Naive thymus-derived CD4-positive, alpha-beta T cell (primary cell): Measurements from ENCODE around the gene RIPOR3. TPM values are rescaled to one million over a fixed set of nuclear protein-coding genes. Genes with fewer than 3 reads are reported as not detected.

Experiments
- ATAC-seq: fragments of 150-1000 bp; cut with Tn5 transposase; 2 replicates; pipeline ENCODE4 v1.10.0; 2021; ENCODE audit warnings: mild to moderate bottlenecking, moderate library complexity
- CTCF ChIA-PET: fragments of 350-600 bp; sonication (Branson Sonifier 250); formaldehyde crosslinking; loops from one replicate; lab custom pipeline; 2021; ENCODE audit warnings: antibody characterized with exemption; lab: Charles Lee
- POLR2A ChIA-PET: fragments of 350-600 bp; sonication (Branson Sonifier 250); formaldehyde crosslinking; loops from one replicate; lab custom pipeline; 2021; ENCODE audit warnings: antibody characterized with exemption, inconsistent platforms; lab: Charles Lee
- DNase-seq, 9 donors: peaks; one replicate each; pipeline versions ENCODE4 v3.0.0 to v3.0.0-alpha.2; 2020 to 2022; ENCODE audit warnings: mixed read lengths in 1 of 9
- H3K27ac ChIP-seq: one replicate; pipeline ENCODE4 v1.7.0; 2013; ENCODE audit warnings: mild to moderate bottlenecking, low read depth, low read length, moderate library complexity
- H3K27me3 ChIP-seq, 2 donors: one replicate each; pipeline ENCODE4 v1.7.0; 2013; ENCODE audit warnings: low read length in 2 of 2, mild to moderate bottlenecking in 2 of 2, moderate library complexity in 2 of 2; ENCODE audit not compliant: control insufficient read depth in 2 of 2, insufficient read depth in 2 of 2
- H3K36me3 ChIP-seq, 3 experiments: 1 replicate in 2 of 3; 2 replicates in 1 of 3; pipeline ENCODE4 v1.7.0; 2013; ENCODE audit warnings: low read length in 3 of 3, mild to moderate bottlenecking in 3 of 3, moderate library complexity in 1 of 3; ENCODE audit not compliant: insufficient read depth in 3 of 3, control insufficient read depth in 2 of 3
- H3K4me1 ChIP-seq, 2 donors: one replicate each; pipeline ENCODE4 v1.7.0; 2013; ENCODE audit warnings: low read length in 2 of 2, mild to moderate bottlenecking in 2 of 2, moderate library complexity in 1 of 2; ENCODE audit not compliant: control insufficient read depth in 2 of 2, insufficient read depth in 2 of 2
- H3K4me3 ChIP-seq: 2 replicates; pipeline ENCODE4 v1.7.0; 2013; ENCODE audit warnings: mild to moderate bottlenecking, low read length
- H3K9me3 ChIP-seq, 3 experiments: 1 replicate in 2 of 3; 2 replicates in 1 of 3; pipeline ENCODE4 v1.7.0; 2013; ENCODE audit warnings: low read length in 3 of 3; ENCODE audit not compliant: control insufficient read depth in 2 of 3
- H3K27ac Mint-ChIP-seq, 9 donors: one replicate each; pipeline ENCODE4 v1.8.0; 2020 to 2022; ENCODE audit warnings: mixed read lengths in 9 of 9, mild to moderate bottlenecking in 8 of 9, moderate library complexity in 5 of 9, inconsistent platforms in 2 of 9
- H3K27me3 Mint-ChIP-seq, 5 donors: one replicate each; pipeline ENCODE4 v1.8.0; 2021 to 2022; ENCODE audit warnings: mixed read lengths in 5 of 5, mild to moderate bottlenecking in 1 of 5
- H3K36me3 Mint-ChIP-seq, 5 donors: one replicate each; pipeline ENCODE4 v1.8.0; 2020 to 2022; ENCODE audit warnings: mixed read lengths in 5 of 5, mild to moderate bottlenecking in 3 of 5, inconsistent platforms in 1 of 5
- H3K4me1 Mint-ChIP-seq, 7 donors: one replicate each; pipeline ENCODE4 v1.8.0; 2020 to 2022; ENCODE audit warnings: mixed read lengths in 7 of 7, mild to moderate bottlenecking in 3 of 7, inconsistent platforms in 1 of 7
- H3K4me3 Mint-ChIP-seq, 10 donors: one replicate each; pipeline ENCODE4 v1.8.0; 2020 to 2022; ENCODE audit warnings: mild to moderate bottlenecking in 10 of 10, mixed read lengths in 10 of 10, moderate library complexity in 6 of 10, inconsistent platforms in 2 of 10
- H3K9me3 Mint-ChIP-seq, 11 donors: one replicate each; pipeline ENCODE4 v1.8.0; 2020 to 2022; ENCODE audit warnings: mixed read lengths in 11 of 11, mild to moderate bottlenecking in 4 of 11, inconsistent platforms in 1 of 11, moderate library complexity in 1 of 11
- intact Hi-C, 2 donors: fragments of 100-400 bp; cut with micrococcal nuclease; formaldehyde crosslinking; loops; one replicate each; pipeline ENCODE4 v1.15.1; 2023
- polyA plus RNA-seq, 2 donors: library from polyadenylated mRNA; unstranded; fragments of 300-500 nt; fragmentation: Illumina TruSeq; gene quantifications; one replicate each; pipeline ENCODE4 v1.2.3, GENCODE V29; 2021
- total RNA-seq, 6 experiments: library from RNA in 5 of 6; stranded (reverse) in 5 of 6; gene quantifications; 1 replicate in 5 of 6; 2 replicates in 1 of 6; pipeline ENCODE4 v1.2.3 and lab custom pipeline; 2021 to 2026

RIPOR3 gene
- total and polyA plus RNA-seq, 7 experiments from 2014 or later: 0.27 to 1.7 (median 0.80) TPM; not detected in 3

GRCh38 chr20:50559856-50560638 is 131.3 kb downstream of the RIPOR3 start:
- Mint-ChIP-seq H3K36me3 (peaks cover 7 to 40% (median 17%) of the 10 kb centered on the region in 5 donors), H3K4me1 (peaks cover 26 to 62% (median 47%) of the 10 kb centered on the region in 7 donors), H3K9me3 (no peaks in the 10 kb centered on the region), H3K4me3 (no peak overlapping the region), H3K27me3 (no peaks in the 10 kb centered on the region), H3K27ac (peak overlapping the region in 7 of 9 donors; percentile 26 to 89 (median 56))
- Histone ChIP-seq H3K36me3 (peaks cover 8 to 41% (median 19%) of the 10 kb centered on the region in 3 experiments), H3K4me1 (peaks cover 0 to 3% of the 10 kb centered on the region in 2 donors), H3K4me3 (no peak overlapping the region), H3K9me3 (no peaks in the 10 kb centered on the region), H3K27ac (no peak overlapping the region), H3K27me3 (no peaks in the 10 kb centered on the region)
- POLR2A ChIA-PET: interaction anchor here (0.6 to 1.4 kb wide), 3 partner anchors 10 to 1123 kb away, joined by 3 to 5 read pairs (median 4); no protein-coding TSS in a partner anchor
- ATAC-seq (no peak), DNase-seq (no peak)
- intact Hi-C loops: no loop called here
- CTCF ChIA-PET: no interaction called here

- H3K9me3 ChIP-seq: no peaks in the 10 kb centered on the region
- H3K27me3 Mint-ChIP-seq: no peaks in the 10 kb centered on the region
- CTCF ChIA-PET: no interaction called here
- H3K4me3 Mint-ChIP-seq: no peak overlapping the region
- H3K36me3 ChIP-seq: peaks cover 8 to 34% (median 16%) of the 10 kb centered on the region in 3 experiments
- POLR2A ChIA-PET: no interaction called here
- ATAC-seq (no peak), DNase-seq (no peak)
- H3K4me1 ChIP-seq: peaks cover 0 to 3% of the 10 kb centered on the region in 2 donors
- peaks cover 26 to 55% (median 41%) of the 10 kb centered on the region in 7 donors for H3K4me1 Mint-ChIP-seq
- intact Hi-C loops: no loop called here
- no peak overlapping the region for H3K4me3 ChIP-seq
- H3K27me3 ChIP-seq: no peaks in the 10 kb centered on the region
- H3K36me3 Mint-ChIP-seq: peaks cover 5 to 35% (median 14%) of the 10 kb centered on the region in 5 donors
- H3K27ac Mint-ChIP-seq: peak overlapping the region in 7 of 9 donors; percentile 7 to 89 (median 26)
- H3K27ac ChIP-seq: no peak overlapping the region
- no peaks in the 10 kb centered on the region for H3K9me3 Mint-ChIP-seq
Observed at GRCh38 chr20:50559149-50559548, 132.2 kb downstream of the RIPOR3 start.

GRCh38 chr20:50558483-50558925 is 132.8 kb downstream of the RIPOR3 start:
- intact Hi-C loops: no loop called here

GRCh38 chr20:50557549-50558134 is 133.7 kb downstream of the RIPOR3 start:
- POLR2A ChIA-PET: interaction anchor here (0.6 kb wide), 1 partner anchor 71 kb away, joined by 3 read pairs; no protein-coding TSS in a partner anchor
- Histone ChIP-seq H3K4me3 (no peak overlapping the region), H3K9me3 (no peaks in the 10 kb centered on the region), H3K27ac (no peak overlapping the region), H3K4me1 (peaks cover 0 to 3% of the 10 kb centered on the region in 2 donors), H3K36me3 (peaks cover 2 to 25% (median 16%) of the 10 kb centered on the region in 3 experiments), H3K27me3 (no peaks in the 10 kb centered on the region)
- Mint-ChIP-seq H3K27me3 (no peaks in the 10 kb centered on the region), H3K36me3 (peaks cover 0 to 30% (median 10%) of the 10 kb centered on the region in 5 donors), H3K9me3 (no peaks in the 10 kb centered on the region), H3K4me1 (peaks cover 23 to 48% (median 37%) of the 10 kb centered on the region in 7 donors), H3K27ac (peak overlapping the region in 4 of 9 donors; percentile 14 to 81 (median 43)), H3K4me3 (peak overlapping the region in 1 of 10 donors; percentile 24)
- intact Hi-C loops: no loop called here
- no peak for ATAC-seq
- no peak for DNase-seq
- CTCF ChIA-PET: interaction anchor here (1.2 kb wide), 1 partner anchor 79 kb away, joined by 3 read pairs; no protein-coding TSS in a partner anchor

More at GRCh38 chr20:50558483-50558925, 132.8 kb downstream of the RIPOR3 start:
- POLR2A ChIA-PET: interaction anchor here (0.6 kb wide), 1 partner anchor 50 kb away, joined by 3 read pairs; no protein-coding TSS in a partner anchor
- H3K36me3 Mint-ChIP-seq: peaks cover 5 to 35% (median 14%) of the 10 kb centered on the region in 5 donors
- H3K4me3 ChIP-seq: no peak overlapping the region
- CTCF ChIA-PET: no interaction called here
- no peaks in the 10 kb centered on the region for H3K9me3 ChIP-seq
- H3K4me1 Mint-ChIP-seq: peaks cover 26 to 54% (median 41%) of the 10 kb centered on the region in 7 donors
- H3K27me3 Mint-ChIP-seq: no peaks in the 10 kb centered on the region
- peak overlapping the region in 7 of 9 donors; percentile 10 to 89 (median 56) for H3K27ac Mint-ChIP-seq
- no peaks in the 10 kb centered on the region for H3K9me3 Mint-ChIP-seq
- H3K36me3 ChIP-seq: peaks cover 8 to 33% (median 16%) of the 10 kb centered on the region in 3 experiments
- ATAC-seq: no peak
- no peak overlapping the region for H3K27ac ChIP-seq
- peaks cover 0 to 3% of the 10 kb centered on the region in 2 donors for H3K4me1 ChIP-seq
- peak overlapping the region in 1 of 10 donors; percentile 5 for H3K4me3 Mint-ChIP-seq
- no peaks in the 10 kb centered on the region for H3K27me3 ChIP-seq
- DNase-seq: no peak

GRCh38 chr20:50555662-50556061 is 135.7 kb downstream of the RIPOR3 start:
- Histone ChIP-seq H3K36me3 (peaks cover 0 to 5% (median under 1%) of the 10 kb centered on the region in 3 experiments), H3K4me1 (peaks cover 0 to 3% of the 10 kb centered on the region in 2 donors), H3K9me3 (no peaks in the 10 kb centered on the region), H3K27ac (no peak overlapping the region), H3K27me3 (no peaks in the 10 kb centered on the region), H3K4me3 (no peak overlapping the region)
- H3K9me3 Mint-ChIP-seq: no peaks in the 10 kb centered on the region
- no peak overlapping the region for H3K4me3 Mint-ChIP-seq
- intact Hi-C loops: no loop called here
- ATAC-seq: no peak
- no peaks in the 10 kb centered on the region for H3K27me3 Mint-ChIP-seq
- ChIA-PET POLR2A (no interaction called here), CTCF (interaction anchor here (0.8 kb wide), 1 partner anchor 13 kb away, joined by 3 read pairs; no protein-coding TSS in a partner anchor)
- no peak for DNase-seq
- peaks cover 21 to 31% (median 22%) of the 10 kb centered on the region in 7 donors for H3K4me1 Mint-ChIP-seq
- peak overlapping the region in 2 of 9 donors; percentile 34 to 48 for H3K27ac Mint-ChIP-seq
- H3K36me3 Mint-ChIP-seq: peaks cover 0 to 19% (median 5%) of the 10 kb centered on the region in 5 donors
